MM.1S (cell line): ENCODE results near the gene SDC1.
A peak's percentile ranks its signal among the peaks of the same experiment; 100 is the strongest.

Source experiments
- DNase-seq: peaks from one replicate; pipeline ENCODE4 v3.0.0-alpha.2; 2015
- H2AFZ ChIP-seq: fragments of 300-600 bp; sonication (generic); 2 replicates; pipeline ENCODE4 v1.6.0; 2016; ENCODE audit warnings: antibody characterized with exemption, low read length
- H3F3A ChIP-seq: fragments of 300-600 bp; sonication (generic); 2 replicates; pipeline ENCODE4 v1.6.1; 2016; ENCODE audit warnings: mild to moderate bottlenecking, antibody characterized with exemption, low read length, moderate library complexity, mixed read lengths; ENCODE audit not compliant: insufficient read depth
- H3K27ac ChIP-seq: fragments of 300-600 bp; sonication (generic); 2 replicates; pipeline ENCODE4 v1.5.1; 2016; ENCODE audit warnings: mild to moderate bottlenecking, low read length
- H3K27me3 ChIP-seq: fragments of 300-600 bp; sonication (generic); replicated peaks from 2 replicates; pipeline ENCODE4 v1.6.0; 2016; ENCODE audit warnings: low read length; ENCODE audit not compliant: insufficient read depth
- H3K36me3 ChIP-seq: fragments of 300-600 bp; sonication (generic); replicated peaks from 2 replicates; pipeline ENCODE4 v1.6.1; 2016; ENCODE audit warnings: mild to moderate bottlenecking, low read length, mixed read lengths; ENCODE audit not compliant: insufficient read depth
- H3K4me1 ChIP-seq: fragments of 300-600 bp; sonication (generic); 2 replicates; pipeline ENCODE4 v1.6.1; 2016; ENCODE audit warnings: low read length, mixed read lengths
- H3K4me2 ChIP-seq: fragments of 300-600 bp; sonication (generic); 2 replicates; pipeline ENCODE4 v1.6.0; 2016; ENCODE audit warnings: low read depth, low read length
- H3K4me3 ChIP-seq: fragments of 300-600 bp; sonication (generic); 2 replicates; pipeline ENCODE4 v1.5.1; 2016; ENCODE audit warnings: low read length, mixed read lengths
- H3K79me2 ChIP-seq: fragments of 300-600 bp; sonication (generic); 2 replicates; pipeline ENCODE4 v1.6.1; 2016; ENCODE audit warnings: mixed run types, low read length, mixed read lengths
- H3K9ac ChIP-seq: fragments of 300-600 bp; sonication (generic); 2 replicates; pipeline ENCODE4 v1.6.1; 2016; ENCODE audit warnings: low read length, mixed read lengths
- H3K9me2 ChIP-seq: fragments of 300-600 bp; sonication (generic); replicated peaks from 2 replicates; pipeline ENCODE4 v1.6.1; 2016; ENCODE audit warnings: mild to moderate bottlenecking, low read length, mixed read lengths; ENCODE audit not compliant: insufficient read depth
- H3K9me3 ChIP-seq: fragments of 300-600 bp; sonication (generic); replicated peaks from 2 replicates; pipeline ENCODE4 v1.6.1; 2016; ENCODE audit warnings: mild to moderate bottlenecking, low read length, mixed read lengths; ENCODE audit not compliant: insufficient read depth
- H4K20me1 ChIP-seq: fragments of 300-600 bp; sonication (generic); 2 replicates; pipeline ENCODE4 v1.6.1; 2016; ENCODE audit warnings: mild to moderate bottlenecking, low read length, moderate library complexity, mixed read lengths; ENCODE audit not compliant: insufficient read depth
- CTCF ChIP-seq: fragments of 300-600 bp; sonication (generic); IDR thresholded peaks from 2 replicates; pipeline ENCODE4 v1.5.1; 2016; ENCODE audit warnings: antibody characterized with exemption, low read length, mixed read lengths
- EZH2 ChIP-seq: fragments of 300-600 bp; sonication (generic); optimal IDR thresholded peaks from 2 replicates; pipeline ENCODE3; 2017; ENCODE audit warnings: low read depth, mild to moderate bottlenecking, antibody characterized with exemption, low read length, mixed read lengths
- EZH2phosphoT487 ChIP-seq: fragments of 300-600 bp; sonication (generic); IDR thresholded peaks from 2 replicates; pipeline ENCODE4 v1.6.1; 2018; ENCODE audit warnings: antibody characterized with exemption, low read length

The SDC1 gene

GRCh38 chr2:20211860-20212458, 13.0 kb downstream of the SDC1 start:
- H3F3A ChIP-seq: peaks cover 99% of the 10 kb centered on the region
- H3K4me1 ChIP-seq: peaks cover 97% of the 10 kb centered on the region
- no peaks in the 10 kb centered on the region for H3K27me3 ChIP-seq
- peak overlapping the region; percentile 92 for H3K9ac ChIP-seq
- H3K9me2 ChIP-seq: no peaks in the 10 kb centered on the region
- H3K79me2 ChIP-seq: peaks cover 93% of the 10 kb centered on the region
- DNase-seq: no peak
- 0 out of 2 replicates have a peak overlapping the region, but pooled peaks have one; percentile 56 for H3K4me3 ChIP-seq
- no peak for TF ChIP-seq EZH2
- no peak for TF ChIP-seq CTCF
- TF ChIP-seq EZH2phosphoT487: no peak
- H4K20me1 ChIP-seq: no peaks in the 10 kb centered on the region
- H3K27ac ChIP-seq: peak overlapping the region; percentile 98
- no peak overlapping the region for H2AFZ ChIP-seq
- H3K9me3 ChIP-seq: no peaks in the 10 kb centered on the region
- no peaks in the 10 kb centered on the region for H3K36me3 ChIP-seq
- H3K4me2 ChIP-seq: peak overlapping the region; percentile 93

GRCh38 chr2:20211420-20211819, 13.5 kb downstream of the SDC1 start:
- TF ChIP-seq EZH2 (no peak), EZH2phosphoT487 (no peak), CTCF (no peak)
- H3K9me3 ChIP-seq: no peaks in the 10 kb centered on the region
- H3K9ac ChIP-seq: peak overlapping the region; percentile 10; the same call in 1 of the 2 replicates
- H3K36me3 ChIP-seq: no peaks in the 10 kb centered on the region
- H3K27me3 ChIP-seq: no peaks in the 10 kb centered on the region
- H3K4me2 ChIP-seq: 0 out of 2 replicates have a peak overlapping the region, but pooled peaks have one; percentile 5
- peak overlapping the region; percentile 98 for H3K27ac ChIP-seq
- H3K79me2 ChIP-seq: peaks cover 93% of the 10 kb centered on the region
- no peak overlapping the region for H3K4me3 ChIP-seq
- H3K9me2 ChIP-seq: no peaks in the 10 kb centered on the region
- no peak for DNase-seq
- peaks cover 99% of the 10 kb centered on the region for H3F3A ChIP-seq
- H3K4me1 ChIP-seq: peaks cover 97% of the 10 kb centered on the region
- H2AFZ ChIP-seq: no peak overlapping the region
- H4K20me1 ChIP-seq: no peaks in the 10 kb centered on the region

- no peak overlapping the region for H2AFZ ChIP-seq
- peak overlapping the region; percentile 98 for H3K27ac ChIP-seq
- H3K27me3 ChIP-seq: no peaks in the 10 kb centered on the region
- H3K9ac ChIP-seq: peak overlapping the region; percentile 10; the same call in 1 of the 2 replicates
- no peaks in the 10 kb centered on the region for H4K20me1 ChIP-seq
- no peak for DNase-seq
- TF ChIP-seq EZH2phosphoT487 (no peak), EZH2 (no peak), CTCF (no peak)
- no peak overlapping the region for H3K4me3 ChIP-seq
- no peaks in the 10 kb centered on the region for H3K36me3 ChIP-seq
- peaks cover 93% of the 10 kb centered on the region for H3K79me2 ChIP-seq
- no peaks in the 10 kb centered on the region for H3K9me2 ChIP-seq
- H3K4me1 ChIP-seq: peaks cover 97% of the 10 kb centered on the region
- peaks cover 99% of the 10 kb centered on the region for H3F3A ChIP-seq
- peak overlapping the region; percentile 12; the same call in 1 of the 2 replicates for H3K4me2 ChIP-seq
- no peaks in the 10 kb centered on the region for H3K9me3 ChIP-seq
These were observed 14.5 kb downstream of the SDC1 start for GRCh38 chr2:20210462-20210861.
